ENCODE data around the gene CCNJL. TPM values are rescaled to one million over a fixed set of nuclear protein-coding genes. Genes with fewer than 3 reads are reported as not detected.
"Not testable (repeated sequence)": the region's sequence is repeated elsewhere in the genome, so short reads cannot be mapped to it uniquely, and the experiment has no call there.

The CCNJL gene
- total RNA-seq, 1 experiment from 2014 or later = 33.9 TPM

- Histone ChIP-seq H2AFZ (no peak overlapping the region), H3F3A (ENCODE audit: insufficient read depth, low read depth) (peaks cover 13% of the 10 kb centered on the region; the same call in 1 of the 2 replicates), H3K9me2 (ENCODE audit: insufficient read depth) (no peaks in the 10 kb centered on the region), H3K79me2 (ENCODE audit: low read depth) (no peaks in the 10 kb centered on the region), H4K20me1 (ENCODE audit: insufficient read depth) (no peaks in the 10 kb centered on the region), H3K27ac (no peak overlapping the region), H3K36me3 (ENCODE audit: low read depth) (no peaks in the 10 kb centered on the region), H3K4me2 (no peak overlapping the region), H3K4me1 (replicated peaks; ENCODE audit: insufficient read depth) (0 out of 2 replicates have a peak, but pooled peaks cover 6% of the 10 kb centered on the region), H3K4me3 (no peak overlapping the region), H3K9me3 (ENCODE audit: insufficient read depth, low read depth) (no peaks in the 10 kb centered on the region), H3K27me3 (ENCODE audit: insufficient read depth, low read depth) (no peaks in the 10 kb centered on the region)
- BruUV-seq (replicated peaks) = no TSS peak
- no peak for DNase-seq
- ChIA-PET CTCF (no interaction called here), POLR2A (ENCODE audit: unreplicated experiment) (no interaction called here)
- intact Hi-C loops (cut with micrococcal nuclease; ENCODE audit: unreplicated experiment) = no loop called here
- TF ChIP-seq EZH2 (IDR thresholded peaks at IDR 0.05; ENCODE audit: low read depth) = no peak
- TF ChIP-seq CTCF (conservative IDR thresholded peaks at IDR 0.05) = no peak
Observed at GRCh38 chr5:160339406-160340130, 27.2 kb upstream of the CCNJL start.

- intact Hi-C loops (cut with micrococcal nuclease; ENCODE audit: unreplicated experiment); H4K20me1 ChIP-seq (ENCODE audit: insufficient read depth); H3K4me2 ChIP-seq; H3K4me3 ChIP-seq; H3K9me2 ChIP-seq (ENCODE audit: insufficient read depth); BruUV-seq (replicated peaks); H3K36me3 ChIP-seq (ENCODE audit: low read depth); H3K9me3 ChIP-seq (ENCODE audit: insufficient read depth, low read depth); H2AFZ ChIP-seq; H3F3A ChIP-seq (ENCODE audit: insufficient read depth, low read depth); H3K27me3 ChIP-seq (ENCODE audit: insufficient read depth, low read depth); H3K27ac ChIP-seq; DNase-seq; CTCF ChIA-PET; POLR2A ChIA-PET (ENCODE audit: unreplicated experiment); H3K79me2 ChIP-seq (ENCODE audit: low read depth): not testable (repeated sequence)
- H3K4me1 ChIP-seq (replicated peaks; ENCODE audit: insufficient read depth) = peaks cover 16% of the 10 kb centered on the region
Observed at GRCh38 chr5:160334716-160335115, 22.4 kb upstream of the CCNJL start.

GRCh38 chr5:160333721-160334120, 21.4 kb upstream of the CCNJL start:
- POLR2A ChIA-PET (ENCODE audit: unreplicated experiment) = no interaction called here
- H2AFZ ChIP-seq = no peak overlapping the region
- H4K20me1 ChIP-seq (ENCODE audit: insufficient read depth) = no peaks in the 10 kb centered on the region
- peak overlapping the region; percentile 18 for H3K27ac ChIP-seq
- H3F3A ChIP-seq (ENCODE audit: insufficient read depth, low read depth) = peaks cover 6% of the 10 kb centered on the region
- no peaks in the 10 kb centered on the region for H3K9me3 ChIP-seq (ENCODE audit: insufficient read depth, low read depth)
- no peaks in the 10 kb centered on the region for H3K27me3 ChIP-seq (ENCODE audit: insufficient read depth, low read depth)
- no peaks in the 10 kb centered on the region for H3K9me2 ChIP-seq (ENCODE audit: insufficient read depth)
- peak overlapping the region; percentile 22 for H3K4me2 ChIP-seq
- DNase-seq = peak in 1 of 2 experiments; percentile 75
- CTCF ChIA-PET = interaction anchor here (0.8 kb wide), 1 partner anchor 187 kb away, joined by 12 read pairs; no protein-coding TSS in a partner anchor
- H3K36me3 ChIP-seq (ENCODE audit: low read depth) = no peaks in the 10 kb centered on the region
- no peaks in the 10 kb centered on the region for H3K79me2 ChIP-seq (ENCODE audit: low read depth)
- no TSS peak for BruUV-seq (replicated peaks)
- intact Hi-C loops (cut with micrococcal nuclease; ENCODE audit: unreplicated experiment) = no loop called here
- H3K4me3 ChIP-seq = no peak overlapping the region
- TF ChIP-seq CTCF (conservative IDR thresholded peaks at IDR 0.05) = no peak
- peaks cover 16% of the 10 kb centered on the region for H3K4me1 ChIP-seq (replicated peaks; ENCODE audit: insufficient read depth)

- Histone ChIP-seq H3K4me2 (no peak overlapping the region), H2AFZ (no peak overlapping the region), H3K4me3 (no peak overlapping the region), H3K4me1 (replicated peaks; ENCODE audit: insufficient read depth) (peaks cover 30% of the 10 kb centered on the region), H3K27me3 (ENCODE audit: insufficient read depth, low read depth) (no peaks in the 10 kb centered on the region), H3K36me3 (ENCODE audit: low read depth) (no peaks in the 10 kb centered on the region), H3F3A (ENCODE audit: insufficient read depth, low read depth) (peaks cover 11% of the 10 kb centered on the region), H3K9me2 (ENCODE audit: insufficient read depth) (no peaks in the 10 kb centered on the region), H3K27ac (no peak overlapping the region), H3K9me3 (ENCODE audit: insufficient read depth, low read depth) (no peaks in the 10 kb centered on the region), H4K20me1 (ENCODE audit: insufficient read depth) (no peaks in the 10 kb centered on the region), H3K79me2 (ENCODE audit: low read depth) (no peaks in the 10 kb centered on the region)
- no TSS peak for BruUV-seq (replicated peaks)
- intact Hi-C loops (cut with micrococcal nuclease; ENCODE audit: unreplicated experiment) = no loop called here
- ChIA-PET CTCF (interaction anchor here (0.5 kb wide), 1 partner anchor 249 kb away, joined by 15 read pairs; no protein-coding TSS in a partner anchor), POLR2A (ENCODE audit: unreplicated experiment) (no interaction called here)
- TF ChIP-seq EZH2 (IDR thresholded peaks at IDR 0.05; ENCODE audit: low read depth) = no peak
- TF ChIP-seq CTCF (conservative IDR thresholded peaks at IDR 0.05) = no peak
- DNase-seq = no peak
Observed at GRCh38 chr5:160330212-160330611, 17.8 kb upstream of the CCNJL start.

Data from PC-9 (cell line).